Measurements from ENCODE around the gene ALG10B. TPM values are rescaled to one million over a fixed set of nuclear protein-coding genes. Genes with fewer than 3 reads are reported as not detected.
"Not testable (repeated sequence)": the region's sequence is repeated elsewhere in the genome, so short reads cannot be mapped to it uniquely, and the experiment has no call there.

The ALG10B gene
- polyA plus RNA-seq, 1 donor from 2014 or later: 5.7 TPM

GRCh38 chr12:38289396-38289795 lies 27.2 kb upstream of the ALG10B start:
- H3K36me3 ChIP-seq (ENCODE audit: insufficient read depth, low read length): no peaks in the 10 kb centered on the region
- no peak overlapping the region for H3K27ac ChIP-seq (ENCODE audit: low read length)
- no peaks in the 10 kb centered on the region for H3F3A ChIP-seq (ENCODE audit: insufficient read depth, low read length, poor library complexity, severe bottlenecking)
- H3K79me2 ChIP-seq (replicated peaks; ENCODE audit: insufficient read depth, low read length): no peaks in the 10 kb centered on the region
- H3K9me2 ChIP-seq (ENCODE audit: insufficient read depth, low read length): no peaks in the 10 kb centered on the region
- H3K27me3 ChIP-seq (ENCODE audit: insufficient read depth, low read depth, low read length): no peaks in the 10 kb centered on the region
- TF ChIP-seq TAF1 (IDR thresholded peaks at IDR 0.05; ENCODE audit: low read depth) (no peak), MXI1 (conservative IDR thresholded peaks at IDR 0.05; ENCODE audit: poor library complexity, severe bottlenecking) (no peak), POLR2AphosphoS5 (IDR thresholded peaks at IDR 0.05) (no peak), SMC3 (conservative IDR thresholded peaks at IDR 0.05; ENCODE audit: poor library complexity) (no peak), EP300 (conservative IDR thresholded peaks at IDR 0.05; ENCODE audit: poor library complexity, severe bottlenecking) (no peak), RAD21 (conservative IDR thresholded peaks at IDR 0.05) (no peak), EZH2 (IDR thresholded peaks at IDR 0.05; ENCODE audit: borderline replicate concordance, insufficient read depth, low read length, poor library complexity, severe bottlenecking) (no peak)
- TF ChIP-seq, protein P1, sequence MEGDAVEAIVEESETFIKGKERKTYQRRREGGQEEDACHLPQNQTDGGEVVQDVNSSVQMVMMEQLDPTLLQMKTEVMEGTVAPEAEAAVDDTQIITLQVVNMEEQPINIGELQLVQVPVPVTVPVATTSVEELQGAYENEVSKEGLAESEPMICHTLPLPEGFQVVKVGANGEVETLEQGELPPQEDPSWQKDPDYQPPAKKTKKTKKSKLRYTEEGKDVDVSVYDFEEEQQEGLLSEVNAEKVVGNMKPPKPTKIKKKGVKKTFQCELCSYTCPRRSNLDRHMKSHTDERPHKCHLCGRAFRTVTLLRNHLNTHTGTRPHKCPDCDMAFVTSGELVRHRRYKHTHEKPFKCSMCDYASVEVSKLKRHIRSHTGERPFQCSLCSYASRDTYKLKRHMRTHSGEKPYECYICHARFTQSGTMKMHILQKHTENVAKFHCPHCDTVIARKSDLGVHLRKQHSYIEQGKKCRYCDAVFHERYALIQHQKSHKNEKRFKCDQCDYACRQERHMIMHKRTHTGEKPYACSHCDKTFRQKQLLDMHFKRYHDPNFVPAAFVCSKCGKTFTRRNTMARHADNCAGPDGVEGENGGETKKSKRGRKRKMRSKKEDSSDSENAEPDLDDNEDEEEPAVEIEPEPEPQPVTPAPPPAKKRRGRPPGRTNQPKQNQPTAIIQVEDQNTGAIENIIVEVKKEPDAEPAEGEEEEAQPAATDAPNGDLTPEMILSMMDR (IDR thresholded peaks at IDR 0.05; ENCODE audit: poor library complexity, severe bottlenecking): no peak
- TF ChIP-seq, protein P2, sequence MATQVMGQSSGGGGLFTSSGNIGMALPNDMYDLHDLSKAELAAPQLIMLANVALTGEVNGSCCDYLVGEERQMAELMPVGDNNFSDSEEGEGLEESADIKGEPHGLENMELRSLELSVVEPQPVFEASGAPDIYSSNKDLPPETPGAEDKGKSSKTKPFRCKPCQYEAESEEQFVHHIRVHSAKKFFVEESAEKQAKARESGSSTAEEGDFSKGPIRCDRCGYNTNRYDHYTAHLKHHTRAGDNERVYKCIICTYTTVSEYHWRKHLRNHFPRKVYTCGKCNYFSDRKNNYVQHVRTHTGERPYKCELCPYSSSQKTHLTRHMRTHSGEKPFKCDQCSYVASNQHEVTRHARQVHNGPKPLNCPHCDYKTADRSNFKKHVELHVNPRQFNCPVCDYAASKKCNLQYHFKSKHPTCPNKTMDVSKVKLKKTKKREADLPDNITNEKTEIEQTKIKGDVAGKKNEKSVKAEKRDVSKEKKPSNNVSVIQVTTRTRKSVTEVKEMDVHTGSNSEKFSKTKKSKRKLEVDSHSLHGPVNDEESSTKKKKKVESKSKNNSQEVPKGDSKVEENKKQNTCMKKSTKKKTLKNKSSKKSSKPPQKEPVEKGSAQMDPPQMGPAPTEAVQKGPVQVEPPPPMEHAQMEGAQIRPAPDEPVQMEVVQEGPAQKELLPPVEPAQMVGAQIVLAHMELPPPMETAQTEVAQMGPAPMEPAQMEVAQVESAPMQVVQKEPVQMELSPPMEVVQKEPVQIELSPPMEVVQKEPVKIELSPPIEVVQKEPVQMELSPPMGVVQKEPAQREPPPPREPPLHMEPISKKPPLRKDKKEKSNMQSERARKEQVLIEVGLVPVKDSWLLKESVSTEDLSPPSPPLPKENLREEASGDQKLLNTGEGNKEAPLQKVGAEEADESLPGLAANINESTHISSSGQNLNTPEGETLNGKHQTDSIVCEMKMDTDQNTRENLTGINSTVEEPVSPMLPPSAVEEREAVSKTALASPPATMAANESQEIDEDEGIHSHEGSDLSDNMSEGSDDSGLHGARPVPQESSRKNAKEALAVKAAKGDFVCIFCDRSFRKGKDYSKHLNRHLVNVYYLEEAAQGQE (IDR thresholded peaks at IDR 0.05; ENCODE audit: borderline replicate concordance): no peak
- no peak overlapping the region for H3K4me2 ChIP-seq (ENCODE audit: low read length)
- no peak overlapping the region for H3K4me3 ChIP-seq (ENCODE audit: low read length)
- H3K9ac ChIP-seq (ENCODE audit: low read length): no peak overlapping the region
- H2AFZ ChIP-seq (ENCODE audit: low read depth, low read length): no peak overlapping the region
- no peaks in the 10 kb centered on the region for H4K20me1 ChIP-seq (ENCODE audit: insufficient read depth)
- H3K9me3 ChIP-seq (ENCODE audit: low read length): no peaks in the 10 kb centered on the region

- Histone ChIP-seq H3K36me3 (ENCODE audit: insufficient read depth, low read length) (no peaks in the 10 kb centered on the region), H3K4me2 (ENCODE audit: low read length) (no peak overlapping the region), H4K20me1 (ENCODE audit: insufficient read depth) (no peaks in the 10 kb centered on the region), H3F3A (ENCODE audit: insufficient read depth, low read length, poor library complexity, severe bottlenecking) (no peaks in the 10 kb centered on the region), H3K27me3 (ENCODE audit: insufficient read depth, low read depth, low read length) (no peaks in the 10 kb centered on the region), H2AFZ (ENCODE audit: low read depth, low read length) (no peak overlapping the region), H3K4me3 (ENCODE audit: low read length) (no peak overlapping the region), H3K9ac (ENCODE audit: low read length) (no peak overlapping the region), H3K27ac (ENCODE audit: low read length) (no peak overlapping the region), H3K9me2 (ENCODE audit: insufficient read depth, low read length) (no peaks in the 10 kb centered on the region), H3K79me2 (replicated peaks; ENCODE audit: insufficient read depth, low read length) (no peaks in the 10 kb centered on the region), H3K9me3 (ENCODE audit: low read length) (no peaks in the 10 kb centered on the region)
- no peak for TF ChIP-seq MXI1 (conservative IDR thresholded peaks at IDR 0.05; ENCODE audit: poor library complexity, severe bottlenecking)
- TF ChIP-seq, protein P2 (IDR thresholded peaks at IDR 0.05; ENCODE audit: borderline replicate concordance): no peak
- no peak for TF ChIP-seq POLR2AphosphoS5 (IDR thresholded peaks at IDR 0.05)
- no peak for TF ChIP-seq SMC3 (conservative IDR thresholded peaks at IDR 0.05; ENCODE audit: poor library complexity)
- TF ChIP-seq, protein P1 (IDR thresholded peaks at IDR 0.05; ENCODE audit: poor library complexity, severe bottlenecking): no peak
- TF ChIP-seq TAF1 (IDR thresholded peaks at IDR 0.05; ENCODE audit: low read depth): no peak
- TF ChIP-seq RAD21 (conservative IDR thresholded peaks at IDR 0.05): no peak
- no peak for TF ChIP-seq EZH2 (IDR thresholded peaks at IDR 0.05; ENCODE audit: borderline replicate concordance, insufficient read depth, low read length, poor library complexity, severe bottlenecking)
- TF ChIP-seq EP300 (conservative IDR thresholded peaks at IDR 0.05; ENCODE audit: poor library complexity, severe bottlenecking): no peak
Measured at GRCh38 chr12:38291160-38291559, 25.4 kb upstream of the ALG10B start.

DNA sequence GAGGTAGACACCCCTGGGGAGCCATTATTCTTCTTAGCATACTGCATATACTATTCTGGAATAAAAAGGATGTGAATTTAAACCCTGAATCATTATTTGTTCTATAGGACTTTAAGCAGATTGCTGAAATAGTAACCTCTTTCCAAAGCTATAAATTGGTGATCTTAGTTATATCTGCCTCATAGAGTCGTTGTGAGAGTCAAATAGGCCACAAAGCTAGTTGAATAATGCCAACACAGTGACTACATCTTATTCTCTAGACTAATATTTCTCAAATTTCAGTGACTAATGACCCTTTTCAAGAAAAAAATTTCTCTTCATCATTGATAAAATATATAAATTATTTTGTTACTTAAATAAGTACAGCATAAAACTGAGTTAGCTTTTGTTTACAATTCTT lies 13.6 kb upstream of the ALG10B start:
- not testable (repeated sequence) for H2AFZ ChIP-seq (ENCODE audit: low read depth, low read length); H3K79me2 ChIP-seq (replicated peaks; ENCODE audit: insufficient read depth, low read length); H3K9me3 ChIP-seq (ENCODE audit: low read length); H3K4me3 ChIP-seq (ENCODE audit: low read length); H3K27me3 ChIP-seq (ENCODE audit: insufficient read depth, low read depth, low read length); H3K27ac ChIP-seq (ENCODE audit: low read length); H4K20me1 ChIP-seq (ENCODE audit: insufficient read depth); H3F3A ChIP-seq (ENCODE audit: insufficient read depth, low read length, poor library complexity, severe bottlenecking); H3K9me2 ChIP-seq (ENCODE audit: insufficient read depth, low read length); H3K4me2 ChIP-seq (ENCODE audit: low read length); H3K9ac ChIP-seq (ENCODE audit: low read length); H3K36me3 ChIP-seq (ENCODE audit: insufficient read depth, low read length)

Data from neural cell (in vitro differentiated cells).